Vagina (tissue), 2 donors: Measurements from ENCODE around the gene ZNF681.

ENCODE experiments used
- CTCF ChIP-seq, 3 experiments: fragments of 450-650 bp in 2 of 3; fragments of 200-600 bp in 1 of 3; sonication (generic) in 1 of 3; IDR thresholded peaks; one replicate each; pipeline ENCODE4 v1.5.1; 2017 to 2019; ENCODE audit warnings: antibody characterized with exemption in 3 of 3, mild to moderate bottlenecking in 2 of 3, moderate library complexity in 2 of 3
- POLR2AphosphoS5 ChIP-seq, 2 donors: sonication (generic); formaldehyde crosslinking; IDR thresholded peaks; one replicate each; pipeline ENCODE4 v1.9.0; 2017; ENCODE audit warnings: antibody characterized with exemption in 2 of 2, mild to moderate bottlenecking in 2 of 2, low read depth in 1 of 2; ENCODE audit not compliant: insufficient read depth in 1 of 2

- TF ChIP-seq CTCF (IDR thresholded peaks at IDR 0.05) (no peak), POLR2AphosphoS5 (IDR thresholded peaks at IDR 0.05; ENCODE audit: insufficient read depth in 1 of 2, low read depth in 1 of 2) (no peak)
Measured at GRCh38 chr19:23778566-23778965, 19.9 kb upstream of the ZNF681 start.
